Endothelial cell of umbilical vein (primary cell): ENCODE measurements around the gene POLR2L. TPM values are rescaled to one million over a fixed set of nuclear protein-coding genes. Genes with fewer than 3 reads are reported as not detected.

Source experiments
- BruUV-seq: library from RNA; stranded (reverse); fragments of 400-500 nt; replicated peaks from 2 replicates; lab custom pipeline; 2021; lab: Mats Ljungman, UMichigan
- CTCF ChIA-PET: fragments of 300-600, 350-600 bp; sonication (Branson Sonifier 250); formaldehyde crosslinking; loops from one replicate; lab custom pipeline; 2021; ENCODE audit warnings: antibody characterized with exemption, inconsistent platforms; lab: Charles Lee
- POLR2A ChIA-PET: fragments of 300-600, 350-600 bp; sonication (Branson Sonifier 250); formaldehyde crosslinking; loops from one replicate; lab custom pipeline; 2021; ENCODE audit warnings: antibody characterized with exemption, inconsistent platforms; lab: Charles Lee
- DNase-seq: peaks from one replicate; pipeline ENCODE4 v3.0.0-alpha.2; 2011; ENCODE audit warnings: low read depth, low spot score
- FAIRE-seq: peaks from 2 replicates; lab custom pipeline; 2011; peaks lifted over from hg19 to GRCh38; lab: Jason Lieb, UNC
- H2AFZ ChIP-seq: 2 replicates; pipeline ENCODE4 v1.6.0; 2012; ENCODE audit warnings: low read depth, low read length, control low read depth, inconsistent platforms
- H3K27ac ChIP-seq: 2 replicates; pipeline ENCODE4 v1.5.1; 2011; ENCODE audit warnings: low read depth, mild to moderate bottlenecking, control low read depth, low read length, moderate library complexity; ENCODE audit not compliant: insufficient read depth
- H3K27me3 ChIP-seq, 2 experiments: 2 replicates each; pipeline versions ENCODE4 v1.6.0 to v1.6.1; 2011; ENCODE audit warnings: low read length in 2 of 2, mixed read lengths in 1 of 2; ENCODE audit not compliant: control insufficient read depth in 2 of 2, insufficient read depth in 2 of 2
- H3K36me3 ChIP-seq, 2 experiments: 2 replicates in 1 of 2; 3 replicates in 1 of 2; pipeline ENCODE4 v1.5.1; 2011; ENCODE audit warnings: low read length in 2 of 2, mild to moderate bottlenecking in 1 of 2, moderate library complexity in 1 of 2; ENCODE audit not compliant: control insufficient read depth in 2 of 2, insufficient read depth in 2 of 2; ENCODE audit errors: extremely low read depth in 1 of 2
- H3K4me1 ChIP-seq: 3 replicates; pipeline ENCODE4 v1.5.1; 2011; ENCODE audit warnings: mild to moderate bottlenecking, low read length; ENCODE audit not compliant: control insufficient read depth, insufficient read depth; ENCODE audit errors: extremely low read depth
- H3K4me2 ChIP-seq: 2 replicates; pipeline ENCODE4 v1.6.1; 2011; ENCODE audit warnings: low read length, control low read depth, mixed read lengths; ENCODE audit not compliant: insufficient read depth
- H3K4me3 ChIP-seq, 3 experiments: fragments of 200-600 bp in 1 of 3; sonication (generic), shearing (Covaris generic) in 1 of 3; replicated peaks in 1 of 3; 2 replicates each; pipeline ENCODE4 v1.5.1; 2011 to 2016; ENCODE audit warnings: control low read depth in 3 of 3, low read length in 3 of 3, mild to moderate bottlenecking in 2 of 3, inconsistent platforms in 1 of 3, low read depth in 1 of 3, moderate library complexity in 1 of 3; ENCODE audit not compliant: insufficient read depth in 1 of 3
- H3K79me2 ChIP-seq: 2 replicates; pipeline ENCODE4 v1.6.0; 2012; ENCODE audit warnings: low read length, inconsistent platforms; ENCODE audit not compliant: control insufficient read depth, insufficient read depth
- H3K9ac ChIP-seq: replicated peaks from 2 replicates; pipeline ENCODE3; 2011; ENCODE audit warnings: low read length, control low read depth; ENCODE audit not compliant: insufficient read depth; ENCODE audit errors: extremely low read depth
- H3K9me1 ChIP-seq: replicated peaks from 3 replicates; pipeline ENCODE4 v1.6.0; 2011; ENCODE audit warnings: mild to moderate bottlenecking, low read length; ENCODE audit not compliant: control insufficient read depth, insufficient read depth; ENCODE audit errors: extremely low read depth
- H3K9me3 ChIP-seq: replicated peaks from 2 replicates; pipeline ENCODE4 v1.5.1; 2012; ENCODE audit warnings: low read length, inconsistent platforms; ENCODE audit not compliant: control insufficient read depth, insufficient read depth
- H4K20me1 ChIP-seq: replicated peaks from 2 replicates; pipeline ENCODE3; 2011; ENCODE audit warnings: mild to moderate bottlenecking, low read length; ENCODE audit not compliant: control insufficient read depth, insufficient read depth; ENCODE audit errors: extremely low read depth
- CTCF ChIP-seq, 2 donors: IDR thresholded peaks; 1 replicate in 1 of 2; 2 replicates in 1 of 2; pipeline ENCODE4 v1.5.1; 2011; ENCODE audit warnings: low read length in 2 of 2, mild to moderate bottlenecking in 2 of 2, moderate library complexity in 2 of 2, control low read depth in 1 of 2, inconsistent platforms in 1 of 2, low read depth in 1 of 2; ENCODE audit not compliant: insufficient read depth in 1 of 2; ENCODE audit errors: extremely low read depth in 1 of 2
- EZH2 ChIP-seq: IDR thresholded peaks from 2 replicates; pipeline ENCODE4 v1.6.1; 2012; ENCODE audit warnings: borderline replicate concordance, low read depth, mild to moderate bottlenecking, moderate library complexity, low read length, inconsistent platforms; ENCODE audit not compliant: severe bottlenecking
- FOS ChIP-seq: IDR thresholded peaks from 2 replicates; pipeline ENCODE4 v1.6.1; 2011; ENCODE audit warnings: mild to moderate bottlenecking, low read length, moderate library complexity, borderline replicate concordance; ENCODE audit not compliant: insufficient read depth
- GATA2 ChIP-seq: IDR thresholded peaks from 2 replicates; pipeline ENCODE4 v1.7.0; 2011; ENCODE audit warnings: low read depth, mild to moderate bottlenecking, moderate library complexity, mixed read lengths, low read length; ENCODE audit not compliant: insufficient read length, insufficient read depth
- JUN ChIP-seq: IDR thresholded peaks from 2 replicates; pipeline ENCODE4 v1.6.1; 2011; ENCODE audit warnings: borderline replicate concordance, low read depth; ENCODE audit not compliant: insufficient read length, insufficient read depth
- MAX ChIP-seq: IDR thresholded peaks from 2 replicates; pipeline ENCODE4 v1.6.1; 2011; ENCODE audit not compliant: insufficient read depth, insufficient read length
- MYC ChIP-seq: IDR thresholded peaks from one replicate; pipeline ENCODE4 v1.6.1; 2011; ENCODE audit warnings: mild to moderate bottlenecking, low read depth, low read length
- POLR2A ChIP-seq: IDR thresholded peaks from 2 replicates; pipeline ENCODE4 v1.6.1; 2012; ENCODE audit warnings: low read depth, mild to moderate bottlenecking, control low read depth, low read length
- POLR2AphosphoS5 ChIP-seq: IDR thresholded peaks from 2 replicates; pipeline ENCODE4 v1.6.1; 2012; ENCODE audit warnings: low read depth, mild to moderate bottlenecking, control low read depth, low read length, moderate library complexity; ENCODE audit not compliant: insufficient read depth
- dilution Hi-C: fragments of 300-500 bp; cut with MboI; formaldehyde crosslinking; loops from one replicate; pipeline ENCODE4 v1.15.0; 2019; ENCODE audit warnings: low sequenced_read_pairs; ENCODE audit not compliant: extremely low pct_ligation_motif_present
- intact Hi-C: fragments of 100-400 bp; cut with micrococcal nuclease; formaldehyde crosslinking; loops from one replicate; pipeline ENCODE4 v1.10.0; 2022
- polyA plus RNA-seq, 4 experiments: library from polyadenylated mRNA; depleted of rRNA in 3 of 4; stranded (reverse) in 3 of 4; unstranded in 1 of 4; fragments of >200 nt; gene quantifications; 2 replicates each; pipeline versions ENCODE4 v1.2.1 to v1.2.3, GENCODE V29; 2011 to 2012; ENCODE audit warnings: missing spikeins in 1 of 4
- total RNA-seq: library from RNA; stranded (reverse); gene quantifications from 2 replicates; pipeline ENCODE4 v1.2.3, GENCODE V29; 2021

Gene POLR2L
- total and polyA plus RNA-seq, 2 donors (not counting 3 experiments of a cell fraction or from before 2014, with no cell fraction given), result 146 to 259 TPM

- FAIRE-seq (no peak), DNase-seq (no peak)
- BruUV-seq, result no TSS peak
- dilution Hi-C loops, result no loop called here
- H3K9me3 ChIP-seq, result no peaks in the 10 kb centered on the region
- no peak overlapping the region for H3K4me3 ChIP-seq
- H3K79me2 ChIP-seq, result no peaks in the 10 kb centered on the region
- ChIA-PET CTCF (no interaction called here), POLR2A (no interaction called here)
- H3K27ac ChIP-seq, result no peak overlapping the region
- no peaks in the 10 kb centered on the region for H3K4me1 ChIP-seq
- H2AFZ ChIP-seq, result no peak overlapping the region
- peaks cover 0 to 11% of the 10 kb centered on the region in 2 experiments for H3K36me3 ChIP-seq
- no peaks in the 10 kb centered on the region for H3K9me1 ChIP-seq
- intact Hi-C loops, result no loop called here
- no peaks in the 10 kb centered on the region for H3K27me3 ChIP-seq
- TF ChIP-seq MAX, result no peak
- no peak for TF ChIP-seq POLR2AphosphoS5
- no peak for TF ChIP-seq MYC
- H4K20me1 ChIP-seq, result no peaks in the 10 kb centered on the region
- no peak overlapping the region for H3K4me2 ChIP-seq
- no peak overlapping the region for H3K9ac ChIP-seq
These were observed 22.6 kb upstream of the POLR2L start for GRCh38 chr11:864898-865297.

- H3K27me3 ChIP-seq, result no peaks in the 10 kb centered on the region
- H4K20me1 ChIP-seq, result no peaks in the 10 kb centered on the region
- no peak overlapping the region for H3K4me3 ChIP-seq
- H2AFZ ChIP-seq, result no peak overlapping the region
- H3K9me1 ChIP-seq, result no peaks in the 10 kb centered on the region
- POLR2A ChIA-PET, result no interaction called here
- dilution Hi-C loops (no loop called here), intact Hi-C loops (no loop called here)
- peaks cover 0 to 11% of the 10 kb centered on the region in 2 experiments for H3K36me3 ChIP-seq
- no peak for DNase-seq
- TF ChIP-seq EZH2 (no peak), JUN (no peak), POLR2A (no peak), MYC (no peak), GATA2 (no peak), CTCF (IDR thresholded peaks at IDR 0.05; ENCODE audit: extremely low read depth in 1 of 2, insufficient read depth in 1 of 2, low read depth in 1 of 2, low read length in 2 of 2) (no peak), MAX (no peak), FOS (no peak), POLR2AphosphoS5 (no peak)
- CTCF ChIA-PET, result no interaction called here
- no peak overlapping the region for H3K9ac ChIP-seq
- H3K27ac ChIP-seq, result no peak overlapping the region
- H3K79me2 ChIP-seq, result no peaks in the 10 kb centered on the region
- no peaks in the 10 kb centered on the region for H3K9me3 ChIP-seq
- H3K4me1 ChIP-seq, result no peaks in the 10 kb centered on the region
- BruUV-seq, result no TSS peak
- FAIRE-seq, result no peak
- H3K4me2 ChIP-seq, result no peak overlapping the region
These were observed 21.8 kb upstream of the POLR2L start for GRCh38 chr11:863910-864827.
